ENCODE measurements around the gene TOP3B. TPM values are rescaled to one million over a fixed set of nuclear protein-coding genes. Genes with fewer than 3 reads are reported as not detected.

The TOP3B gene
- total RNA-seq, 4 donors from 2014 or later: 24.7 to 39.3 (median 29.3) TPM

DNA sequence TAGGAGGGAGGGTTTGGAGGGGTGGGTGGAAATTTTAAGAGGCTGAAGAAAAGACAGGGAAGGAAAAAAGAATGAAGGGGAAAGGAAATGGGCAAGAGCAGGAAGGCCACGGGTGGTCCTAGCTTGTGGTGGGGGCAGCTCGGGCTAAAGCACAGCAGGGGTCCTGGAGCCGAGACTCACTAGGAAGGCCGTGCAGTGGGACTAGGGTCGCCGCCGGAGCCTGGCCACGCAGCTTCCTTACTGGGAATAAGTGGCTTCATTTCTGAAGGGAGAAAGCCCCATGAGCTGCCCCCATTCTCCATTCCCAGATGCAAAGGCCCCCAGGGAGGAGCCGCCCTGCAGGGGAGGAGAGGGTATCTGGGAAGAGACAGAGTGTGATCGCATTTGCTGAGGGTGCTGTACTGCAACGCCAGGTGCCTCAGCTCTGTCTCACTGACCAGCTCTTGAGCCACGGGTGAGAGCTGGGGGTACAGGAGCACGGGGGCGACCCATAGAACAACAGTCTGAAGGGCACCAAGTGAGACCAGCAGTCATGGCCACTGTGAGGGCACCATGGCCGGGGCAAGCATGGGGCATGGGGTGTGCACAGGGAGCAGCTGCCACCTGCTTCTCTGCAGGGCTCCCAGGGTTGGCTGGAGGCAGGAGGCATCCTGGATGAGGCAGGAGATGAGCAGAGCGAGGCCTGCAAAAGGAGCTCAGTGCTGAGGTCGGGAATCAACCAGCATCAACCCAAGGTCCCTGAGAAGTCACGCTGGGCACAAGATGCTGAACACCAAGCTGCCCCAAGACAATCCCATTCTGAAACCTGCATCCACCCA is 11.6 kb downstream of the TOP3B start:
- Histone ChIP-seq H3K27me3 (no peaks in the 10 kb centered on the region), H3K9me3 (no peaks in the 10 kb centered on the region), H3K36me3 (peaks cover 36 to 62% of the 10 kb centered on the region in 2 donors), H3K4me3 (replicated peaks in 1 of 3) (no peak overlapping the region), H3K4me1 (no peaks in the 10 kb centered on the region), H3K27ac (no peak overlapping the region)
- no peak for DNase-seq
- intact Hi-C loops (cut with DNase I): loop anchor here (5.0 kb wide), 1 partner anchor 54 kb away; no protein-coding TSS in a partner anchor
- 92% methylated on average over 16 to 18 of the region's 18 CpGs for WGBS, 2 donors
- TF ChIP-seq POLR2A (IDR thresholded peaks at IDR 0.05) (no peak), CTCF (IDR thresholded peaks at IDR 0.05) (no peak)

DNA sequence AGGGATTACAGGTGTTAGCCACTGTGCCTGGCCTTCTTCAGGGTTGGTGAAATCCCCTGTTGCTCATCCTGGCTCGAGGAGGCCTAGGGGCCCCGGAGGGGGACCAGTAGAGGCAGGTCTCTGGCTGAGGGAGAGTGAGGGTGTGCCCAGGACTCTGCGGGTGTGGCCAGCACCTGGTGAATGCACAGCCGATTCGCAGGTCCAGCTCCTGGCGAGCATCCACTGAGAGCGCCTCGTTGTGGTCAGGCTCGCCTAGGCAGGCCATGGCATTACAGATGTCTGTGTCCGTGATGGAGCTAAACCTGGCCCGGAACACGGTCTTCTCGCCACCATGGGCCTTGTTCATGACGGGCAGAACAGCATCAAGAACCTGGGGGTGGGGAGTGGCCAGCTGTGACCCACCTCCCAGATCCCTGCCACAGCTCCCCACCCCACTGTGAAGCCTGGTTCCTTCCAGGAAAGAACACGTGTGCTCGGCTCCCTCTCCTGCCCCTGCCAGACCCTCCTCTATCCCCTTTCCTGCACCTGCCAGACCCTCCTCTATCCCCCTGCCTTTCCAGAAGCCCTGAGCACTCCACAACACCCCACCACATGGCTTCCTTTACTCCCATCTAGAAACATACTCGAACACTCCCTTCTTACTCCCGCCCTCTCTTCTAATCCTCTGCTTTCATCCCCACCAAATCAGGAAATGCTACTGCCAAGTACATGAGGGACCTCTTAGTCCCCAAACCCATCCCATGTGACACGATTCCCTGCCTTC is 12.4 kb downstream of the TOP3B start:
- TF ChIP-seq CTCF (IDR thresholded peaks at IDR 0.05) (no peak), POLR2A (IDR thresholded peaks at IDR 0.05) (no peak)
- no peak for DNase-seq
- WGBS, 2 donors: 92% methylated on average over 15 to 19 of the region's 19 CpGs
- no peak overlapping the region for H3K27ac ChIP-seq
- intact Hi-C loops (cut with DNase I): loop anchor here (5.0 kb wide), 1 partner anchor 53 kb away; no protein-coding TSS in a partner anchor
- no peaks in the 10 kb centered on the region for H3K27me3 ChIP-seq
- H3K4me3 ChIP-seq (replicated peaks in 1 of 3): no peak overlapping the region
- H3K4me1 ChIP-seq: no peaks in the 10 kb centered on the region
- no peaks in the 10 kb centered on the region for H3K9me3 ChIP-seq
- peaks cover 37 to 67% of the 10 kb centered on the region in 2 donors for H3K36me3 ChIP-seq

- H3K4me1 ChIP-seq: no peaks in the 10 kb centered on the region
- 85 to 98% methylated on average over 2 to 5 of the region's 5 CpGs for WGBS, 2 donors
- no peak overlapping the region for H3K4me3 ChIP-seq (replicated peaks in 1 of 3)
- no peaks in the 10 kb centered on the region for H3K9me3 ChIP-seq
- H3K27ac ChIP-seq: no peak overlapping the region
- H3K36me3 ChIP-seq: peaks cover 48 to 69% of the 10 kb centered on the region in 2 donors
- H3K27me3 ChIP-seq: no peaks in the 10 kb centered on the region
- intact Hi-C loops (cut with DNase I): no loop called here
- DNase-seq: no peak
- no peak for TF ChIP-seq CTCF (IDR thresholded peaks at IDR 0.05)
- no peak for TF ChIP-seq POLR2A (IDR thresholded peaks at IDR 0.05)
Observed at GRCh38 chr22:21968452-21969129, 14.0 kb downstream of the TOP3B start.

GRCh38 chr22:21967693-21968271 is 14.8 kb downstream of the TOP3B start:
- peaks cover 50 to 71% of the 10 kb centered on the region in 2 donors for H3K36me3 ChIP-seq
- intact Hi-C loops (cut with DNase I): no loop called here
- TF ChIP-seq CTCF (IDR thresholded peaks at IDR 0.05) (no peak), POLR2A (IDR thresholded peaks at IDR 0.05) (no peak)
- no peaks in the 10 kb centered on the region for H3K4me1 ChIP-seq
- no peaks in the 10 kb centered on the region for H3K27me3 ChIP-seq
- no peak overlapping the region for H3K27ac ChIP-seq
- DNase-seq: no peak
- no peak overlapping the region for H3K4me3 ChIP-seq (replicated peaks in 1 of 3)
- H3K9me3 ChIP-seq: no peaks in the 10 kb centered on the region
- WGBS, 2 donors: 94 to 98% methylated on average over 5 to 6 of the region's 7 CpGs
